ENCODE measurements around the gene BRI3BP. TPM values are rescaled to one million over a fixed set of nuclear protein-coding genes. Genes with fewer than 3 reads are reported as not detected.

The BRI3BP gene
- total RNA-seq, 1 experiment from 2014 or later, result 31.9 TPM

DNA sequence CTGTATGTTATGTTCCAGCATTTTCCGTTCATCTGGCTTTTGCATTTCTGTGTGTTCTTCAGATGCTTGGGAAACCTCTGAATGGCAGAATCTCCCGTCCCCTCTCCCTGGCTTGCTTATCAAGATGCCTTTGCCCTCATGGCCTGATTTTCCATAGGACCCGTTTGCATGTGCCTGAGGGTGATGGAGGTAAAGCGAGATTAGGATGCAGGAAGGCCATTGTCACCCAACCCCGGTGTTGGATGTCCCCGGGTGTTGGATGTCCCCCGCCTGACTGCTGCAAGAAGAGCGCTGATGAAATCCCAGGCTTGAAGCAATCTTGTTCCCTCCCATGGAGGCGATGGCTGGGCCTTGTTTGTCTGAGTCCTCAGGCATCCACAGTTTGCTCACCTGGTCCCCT lies 9.6 kb downstream of the BRI3BP start:
- intact Hi-C loops (cut with micrococcal nuclease), result no loop called here
- CTCF ChIA-PET, result no interaction called here
- Histone ChIP-seq H3K9ac (ENCODE audit: low read length) (no peak overlapping the region), H2AFZ (ENCODE audit: low read length) (no peak overlapping the region), H3K27me3 (ENCODE audit: low read length) (no peaks in the 10 kb centered on the region), H3K4me1 (ENCODE audit: insufficient read depth, low read length) (no peaks in the 10 kb centered on the region), H3K4me3 (ENCODE audit: low read length) (no peak overlapping the region), H3K4me2 (ENCODE audit: low read length) (no peak overlapping the region), H4K20me1 (ENCODE audit: low read length) (no peaks in the 10 kb centered on the region; the same call in 1 of the 2 replicates), H3K27ac (ENCODE audit: low read length) (no peak overlapping the region), H3K79me2 (ENCODE audit: low read length) (peaks cover 76% of the 10 kb centered on the region), H3K9me2 (replicated peaks; ENCODE audit: low read length) (no peaks in the 10 kb centered on the region), H3F3A (ENCODE audit: low read length, unreplicated experiment) (no peaks in the 10 kb centered on the region), H3K9me3 (ENCODE audit: low read length) (no peaks in the 10 kb centered on the region), H3K36me3 (ENCODE audit: low read depth, low read length) (no peaks in the 10 kb centered on the region; the same call in 1 of the 2 replicates)
- POLR2A ChIA-PET (ENCODE audit: unreplicated experiment), result no interaction called here
- no TSS peak for BruUV-seq (replicated peaks)
- TF ChIP-seq, protein P1, sequence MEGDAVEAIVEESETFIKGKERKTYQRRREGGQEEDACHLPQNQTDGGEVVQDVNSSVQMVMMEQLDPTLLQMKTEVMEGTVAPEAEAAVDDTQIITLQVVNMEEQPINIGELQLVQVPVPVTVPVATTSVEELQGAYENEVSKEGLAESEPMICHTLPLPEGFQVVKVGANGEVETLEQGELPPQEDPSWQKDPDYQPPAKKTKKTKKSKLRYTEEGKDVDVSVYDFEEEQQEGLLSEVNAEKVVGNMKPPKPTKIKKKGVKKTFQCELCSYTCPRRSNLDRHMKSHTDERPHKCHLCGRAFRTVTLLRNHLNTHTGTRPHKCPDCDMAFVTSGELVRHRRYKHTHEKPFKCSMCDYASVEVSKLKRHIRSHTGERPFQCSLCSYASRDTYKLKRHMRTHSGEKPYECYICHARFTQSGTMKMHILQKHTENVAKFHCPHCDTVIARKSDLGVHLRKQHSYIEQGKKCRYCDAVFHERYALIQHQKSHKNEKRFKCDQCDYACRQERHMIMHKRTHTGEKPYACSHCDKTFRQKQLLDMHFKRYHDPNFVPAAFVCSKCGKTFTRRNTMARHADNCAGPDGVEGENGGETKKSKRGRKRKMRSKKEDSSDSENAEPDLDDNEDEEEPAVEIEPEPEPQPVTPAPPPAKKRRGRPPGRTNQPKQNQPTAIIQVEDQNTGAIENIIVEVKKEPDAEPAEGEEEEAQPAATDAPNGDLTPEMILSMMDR (conservative IDR thresholded peaks at IDR 0.05; ENCODE audit: low read depth, low read length), result no peak
- TF ChIP-seq EZH2phosphoT487 (IDR thresholded peaks at IDR 0.05; ENCODE audit: borderline replicate concordance, low read length) (no peak), EZH2 (IDR thresholded peaks at IDR 0.05; ENCODE audit: low read length, unreplicated experiment) (no peak)
- DNase-seq, result no peak
- ATAC-seq, result no peak

DNA sequence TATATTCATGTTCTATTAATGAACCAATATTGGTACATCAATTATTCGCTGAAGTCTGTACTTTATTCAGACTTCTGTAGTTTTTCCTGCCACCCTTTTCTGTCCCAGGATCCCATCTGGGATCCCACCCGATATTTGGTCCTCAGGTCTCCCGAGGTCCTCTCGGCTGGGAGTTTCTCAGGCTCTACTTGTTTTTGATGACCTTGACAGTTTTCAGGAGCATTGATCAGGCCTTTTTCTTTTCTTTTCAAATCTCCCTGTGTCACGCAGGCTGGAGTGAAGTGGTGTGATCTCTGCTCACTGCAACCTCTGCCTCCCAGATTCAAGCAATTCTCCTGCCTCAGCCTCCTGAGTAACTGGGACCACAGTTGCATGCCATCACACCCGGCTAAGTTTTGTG lies 11.2 kb downstream of the BRI3BP start:
- Histone ChIP-seq H3K27me3 (ENCODE audit: low read length) (no peaks in the 10 kb centered on the region), H2AFZ (ENCODE audit: low read length) (no peak overlapping the region), H3K79me2 (ENCODE audit: low read length) (peaks cover 70% of the 10 kb centered on the region), H3K9me2 (replicated peaks; ENCODE audit: low read length) (no peaks in the 10 kb centered on the region), H3K4me2 (ENCODE audit: low read length) (no peak overlapping the region), H3F3A (ENCODE audit: low read length, unreplicated experiment) (no peaks in the 10 kb centered on the region), H3K4me1 (ENCODE audit: insufficient read depth, low read length) (no peaks in the 10 kb centered on the region), H4K20me1 (ENCODE audit: low read length) (no peaks in the 10 kb centered on the region; the same call in 1 of the 2 replicates), H3K4me3 (ENCODE audit: low read length) (no peak overlapping the region), H3K9me3 (ENCODE audit: low read length) (no peaks in the 10 kb centered on the region), H3K9ac (ENCODE audit: low read length) (no peak overlapping the region), H3K27ac (ENCODE audit: low read length) (no peak overlapping the region), H3K36me3 (ENCODE audit: low read depth, low read length) (no peaks in the 10 kb centered on the region; the same call in 1 of the 2 replicates)
- ChIA-PET POLR2A (ENCODE audit: unreplicated experiment) (no interaction called here), CTCF (no interaction called here)
- no peak for ATAC-seq
- intact Hi-C loops (cut with micrococcal nuclease), result no loop called here
- TF ChIP-seq, protein P1 (conservative IDR thresholded peaks at IDR 0.05; ENCODE audit: low read depth, low read length), result no peak
- no peak for TF ChIP-seq EZH2 (IDR thresholded peaks at IDR 0.05; ENCODE audit: low read length, unreplicated experiment)
- no peak for TF ChIP-seq EZH2phosphoT487 (IDR thresholded peaks at IDR 0.05; ENCODE audit: borderline replicate concordance, low read length)
- no TSS peak for BruUV-seq (replicated peaks)
- no peak for DNase-seq

DNA sequence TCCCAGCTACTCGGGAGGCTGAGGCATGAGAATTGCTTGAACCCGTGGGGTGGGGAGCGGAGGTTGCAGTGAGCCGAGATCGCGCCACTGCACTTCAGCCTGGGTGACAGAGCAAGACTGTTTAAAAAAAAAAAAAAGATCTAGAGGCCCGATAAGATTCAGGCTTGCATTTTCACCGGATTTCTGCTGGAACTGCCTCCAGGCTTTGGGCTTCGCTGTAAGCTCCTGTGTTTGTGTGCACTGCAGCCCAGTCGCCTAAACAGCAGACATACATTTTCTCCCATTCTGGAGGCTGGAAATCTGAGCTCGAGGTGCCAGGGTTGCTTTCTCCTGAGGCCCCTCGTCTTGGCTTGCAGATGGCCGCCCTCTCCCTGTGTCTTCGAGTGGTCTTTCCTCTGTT lies 12.2 kb downstream of the BRI3BP start:
- Histone ChIP-seq H3K4me3 (ENCODE audit: low read length) (no peak overlapping the region), H2AFZ (ENCODE audit: low read length) (no peak overlapping the region), H4K20me1 (ENCODE audit: low read length) (no peaks in the 10 kb centered on the region; the same call in 1 of the 2 replicates), H3K27ac (ENCODE audit: low read length) (no peak overlapping the region), H3F3A (ENCODE audit: low read length, unreplicated experiment) (no peaks in the 10 kb centered on the region), H3K27me3 (ENCODE audit: low read length) (no peaks in the 10 kb centered on the region), H3K36me3 (ENCODE audit: low read depth, low read length) (no peaks in the 10 kb centered on the region; the same call in 1 of the 2 replicates), H3K4me1 (ENCODE audit: insufficient read depth, low read length) (no peaks in the 10 kb centered on the region), H3K9ac (ENCODE audit: low read length) (no peak overlapping the region), H3K79me2 (ENCODE audit: low read length) (peaks cover 68% of the 10 kb centered on the region), H3K4me2 (ENCODE audit: low read length) (no peak overlapping the region), H3K9me3 (ENCODE audit: low read length) (no peaks in the 10 kb centered on the region), H3K9me2 (replicated peaks; ENCODE audit: low read length) (no peaks in the 10 kb centered on the region)
- ChIA-PET CTCF (no interaction called here), POLR2A (ENCODE audit: unreplicated experiment) (no interaction called here)
- intact Hi-C loops (cut with micrococcal nuclease), result no loop called here
- no peak for TF ChIP-seq EZH2phosphoT487 (IDR thresholded peaks at IDR 0.05; ENCODE audit: borderline replicate concordance, low read length)
- no peak for TF ChIP-seq EZH2 (IDR thresholded peaks at IDR 0.05; ENCODE audit: low read length, unreplicated experiment)
- TF ChIP-seq, protein P1 (conservative IDR thresholded peaks at IDR 0.05; ENCODE audit: low read depth, low read length), result no peak
- BruUV-seq (replicated peaks), result no TSS peak
- no peak for ATAC-seq
- DNase-seq, result no peak
